G401.6 (cell line): Measurements from ENCODE around the gene HECW1.
"Not testable (repeated sequence)": the region's sequence is repeated elsewhere in the genome, so short reads cannot be mapped to it uniquely, and the experiment has no call there.

Source experiments
- FAIRE-seq: peaks from 2 replicates; lab custom pipeline; 2012; peaks lifted over from hg19 to GRCh38; lab: Jason Lieb, UNC

The HECW1 gene

GRCh38 chr7:43112459-43112940 is at the start of gene HECW1:
Gene HECW1 (plus strand): TSS chr7:43112647. CDS start chr7:43243906, 131,259 bp downstream.
- no peak for FAIRE-seq

DNA sequence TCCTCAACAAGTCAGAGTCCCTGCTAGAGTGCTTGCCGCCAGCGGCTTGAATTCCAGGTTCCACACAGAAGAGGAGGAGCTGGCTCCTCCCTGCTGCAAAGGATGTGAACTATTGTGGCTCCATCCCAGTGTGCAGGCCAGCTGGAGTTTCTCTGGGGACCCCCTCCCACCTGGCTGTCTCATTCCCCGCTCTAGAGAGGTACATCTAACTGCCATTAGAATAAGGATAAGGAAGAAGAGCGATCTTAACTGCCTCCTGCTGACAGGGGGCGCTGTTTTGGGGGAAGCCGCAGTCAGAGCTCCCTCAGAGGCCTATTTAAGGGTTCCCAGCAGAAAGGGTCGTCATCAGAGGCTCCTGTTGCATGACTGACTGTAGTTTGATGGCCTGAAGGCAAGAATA is 40.8 kb upstream of the HECW1 start:
- no peak for FAIRE-seq

DNA sequence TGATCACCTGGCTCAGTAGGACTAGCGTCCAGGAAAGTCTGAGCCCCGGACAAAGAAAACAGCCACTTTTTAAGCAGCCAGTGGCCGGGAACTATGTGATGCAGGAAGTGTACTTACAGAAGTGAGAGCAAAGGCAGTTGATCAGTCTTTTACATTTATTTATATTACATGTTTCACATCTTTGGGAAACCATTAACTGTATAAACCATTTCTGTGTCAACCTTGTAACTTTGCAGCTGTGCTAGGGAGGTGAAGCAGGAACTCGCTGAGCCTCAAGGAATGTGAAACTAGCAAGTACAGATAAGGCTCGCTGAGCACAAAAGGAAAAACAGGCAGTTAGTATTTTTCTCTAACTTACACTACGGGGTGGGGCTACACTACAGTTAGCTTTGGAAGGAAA is 39.9 kb upstream of the HECW1 start:
- FAIRE-seq: no peak

- FAIRE-seq: not testable (repeated sequence)
These were observed 38.6 kb upstream of the HECW1 start for GRCh38 chr7:43073811-43074210.

DNA sequence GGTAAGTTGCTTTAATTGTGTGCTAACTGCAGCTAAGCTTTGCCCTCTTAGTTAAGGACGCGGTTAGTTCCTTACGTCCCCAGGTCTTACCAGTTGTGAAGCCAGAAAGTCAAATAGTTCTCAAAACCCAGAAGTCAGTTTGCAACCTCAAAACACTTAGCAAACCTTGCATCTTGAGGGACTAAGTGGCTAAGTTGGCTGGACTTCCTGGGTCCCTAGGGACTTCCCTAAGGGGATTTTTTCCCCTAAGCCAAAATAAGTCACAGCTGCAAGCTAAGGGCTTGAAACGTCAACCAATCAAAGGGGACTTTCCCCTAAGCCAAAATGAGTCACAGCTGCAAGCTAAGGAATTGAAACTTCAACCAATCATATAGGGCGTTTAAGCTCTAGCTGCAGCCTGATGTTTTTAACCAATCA is 36.2 kb upstream of the HECW1 start:
- no peak for FAIRE-seq

- FAIRE-seq: no peak
These were observed 35.8 kb upstream of the HECW1 start for GRCh38 chr7:43076606-43077005.

DNA sequence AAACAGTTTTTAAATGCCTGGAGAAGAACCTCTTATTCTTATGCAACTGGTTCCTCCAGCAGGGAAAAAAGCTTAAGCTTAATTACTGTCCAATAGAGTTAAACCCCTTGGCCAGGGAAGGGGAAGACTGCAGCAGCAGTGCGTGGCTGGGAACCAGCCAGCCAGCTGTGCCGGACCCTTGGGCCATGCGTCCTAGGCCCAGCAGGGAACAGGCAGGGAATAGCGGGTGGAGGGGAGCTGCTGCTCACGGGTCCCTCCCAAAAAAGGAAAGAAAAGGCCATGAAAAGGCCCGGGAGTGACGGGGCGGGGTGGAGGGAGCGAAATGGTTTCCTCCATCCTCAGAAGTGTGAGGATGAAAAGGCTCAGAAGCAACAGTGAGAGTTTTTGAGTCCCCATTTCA is 35.2 kb upstream of the HECW1 start:
- no peak for FAIRE-seq

- FAIRE-seq: no peak
These were observed 34.6 kb upstream of the HECW1 start for GRCh38 chr7:43077732-43078391.

- FAIRE-seq: no peak
These were observed 33.7 kb upstream of the HECW1 start for GRCh38 chr7:43078794-43079193.

GRCh38 chr7:43081603-43082002 is 30.8 kb upstream of the HECW1 start:
- no peak for FAIRE-seq

DNA sequence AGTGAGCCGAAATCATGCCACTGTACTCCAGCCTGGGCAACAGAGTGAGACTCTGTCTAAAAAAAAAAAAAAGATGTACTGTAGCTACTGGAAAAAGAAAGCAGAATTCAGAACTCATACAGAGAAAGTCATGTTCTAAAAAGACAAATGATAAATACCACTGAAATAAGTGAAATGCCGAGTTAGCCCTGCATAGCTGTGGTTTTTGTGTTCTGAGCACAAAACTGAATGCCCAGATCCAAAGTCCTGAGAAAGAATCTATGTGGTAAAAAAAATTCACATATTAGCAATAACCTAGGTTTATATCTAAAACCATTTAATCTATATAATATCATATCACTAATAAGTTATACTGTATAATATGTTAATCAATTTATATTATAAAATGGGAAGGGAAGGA is 29.3 kb upstream of the HECW1 start:
- no peak for FAIRE-seq

GRCh38 chr7:43085017-43085416 is 27.4 kb upstream of the HECW1 start:
- FAIRE-seq: no peak

GRCh38 chr7:43085992-43086391 is 26.5 kb upstream of the HECW1 start:
- no peak for FAIRE-seq

DNA sequence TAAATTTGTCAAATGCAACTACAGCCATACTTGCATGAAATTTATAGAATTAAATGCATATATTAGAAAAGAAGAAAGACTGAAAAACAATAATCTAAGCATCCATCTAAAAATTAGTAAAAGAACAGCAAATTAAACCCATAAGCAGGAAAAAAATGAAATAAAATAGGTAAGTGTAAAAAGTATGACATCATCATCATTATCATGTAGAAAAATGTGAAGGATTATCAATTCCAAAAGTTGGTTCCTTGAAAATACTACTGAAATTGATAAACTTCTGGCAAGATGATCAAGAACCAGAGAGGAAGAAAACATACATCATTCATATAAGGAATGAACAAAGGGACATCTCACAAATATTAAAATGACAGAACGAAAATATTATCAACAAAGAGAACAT is 19.6 kb upstream of the HECW1 start:
- no peak for FAIRE-seq

GRCh38 chr7:43096875-43097274 is 15.6 kb upstream of the HECW1 start:
- FAIRE-seq: no peak

DNA sequence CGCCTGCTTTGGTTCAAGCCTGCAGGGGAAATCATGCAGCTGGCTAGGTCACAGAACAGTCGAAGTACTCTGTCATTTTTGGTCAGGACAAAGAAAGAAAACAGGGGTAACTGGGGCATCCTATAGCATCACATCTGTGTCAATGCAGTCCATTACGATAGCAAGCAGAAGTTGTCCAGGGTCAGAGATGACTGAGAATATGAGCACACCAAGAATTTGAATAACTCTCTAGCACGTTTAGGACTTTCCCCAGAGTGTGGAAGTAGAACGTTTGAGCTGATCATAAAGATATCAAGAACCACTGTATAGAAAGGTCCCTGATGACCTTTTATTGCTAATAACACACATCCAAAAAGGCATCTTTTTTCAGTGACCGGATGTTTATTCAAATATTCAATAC is 12.7 kb upstream of the HECW1 start:
- no peak for FAIRE-seq

DNA sequence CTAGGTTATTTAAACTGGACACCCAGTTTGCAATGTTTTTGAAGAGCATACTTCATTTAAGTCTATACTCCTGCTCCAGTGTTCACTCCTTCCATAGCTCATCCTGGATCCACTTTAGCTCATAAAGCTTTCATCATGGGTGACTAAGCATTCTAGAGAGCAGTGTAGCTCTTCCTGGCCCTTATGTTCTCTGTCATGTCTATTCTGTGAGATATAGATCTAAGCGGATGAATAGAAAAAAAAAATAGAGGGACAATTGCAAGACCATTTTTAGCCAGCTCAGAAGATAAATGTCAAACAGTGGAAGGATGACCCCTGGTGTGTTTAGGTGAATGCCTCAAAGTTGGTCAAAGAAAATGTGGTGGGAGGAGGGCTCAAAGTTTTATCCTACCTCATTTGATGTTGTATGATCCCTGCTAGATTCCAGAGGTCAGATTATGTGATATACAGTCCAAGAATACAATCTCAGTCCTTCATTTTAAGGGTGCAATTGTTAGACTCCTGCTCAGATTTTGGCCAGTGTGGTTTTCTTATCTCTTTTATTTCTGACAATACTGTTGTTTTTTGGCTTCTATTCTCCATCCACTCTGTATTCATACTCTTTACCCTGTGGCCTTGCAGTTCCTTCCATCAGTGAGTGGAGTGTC is 7.5 kb upstream of the HECW1 start:
- FAIRE-seq: no peak

DNA sequence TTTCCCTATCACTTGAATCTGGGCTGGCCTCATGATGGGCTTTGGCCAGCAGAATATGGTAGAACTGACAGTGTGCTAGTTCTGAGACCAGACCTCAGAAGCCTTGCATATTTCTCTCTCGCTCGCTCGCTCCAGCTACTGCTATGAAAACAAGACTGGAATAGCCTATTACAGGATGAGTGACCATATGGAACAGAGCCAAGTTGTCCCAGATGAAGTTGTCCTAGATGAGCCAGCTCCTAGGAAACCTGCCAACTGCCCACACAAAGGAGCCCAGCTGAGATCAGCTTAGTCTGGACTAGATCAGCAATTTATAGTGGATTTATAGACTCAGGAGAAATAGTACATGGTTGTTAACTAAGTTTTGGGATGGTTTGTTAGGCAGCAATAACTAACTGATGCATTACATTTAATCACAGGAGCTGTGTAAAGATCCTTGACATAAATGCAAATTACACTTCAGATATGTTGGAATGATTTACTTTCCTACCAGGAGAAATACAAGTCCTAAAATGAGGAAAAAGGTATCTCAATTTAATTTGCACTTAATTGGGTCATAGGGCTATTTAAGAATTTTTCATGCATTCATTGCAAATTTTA is 6.8 kb upstream of the HECW1 start:
- no peak for FAIRE-seq

GRCh38 chr7:43108255-43109011 is 4.0 kb upstream of the HECW1 start:
- no peak for FAIRE-seq

DNA sequence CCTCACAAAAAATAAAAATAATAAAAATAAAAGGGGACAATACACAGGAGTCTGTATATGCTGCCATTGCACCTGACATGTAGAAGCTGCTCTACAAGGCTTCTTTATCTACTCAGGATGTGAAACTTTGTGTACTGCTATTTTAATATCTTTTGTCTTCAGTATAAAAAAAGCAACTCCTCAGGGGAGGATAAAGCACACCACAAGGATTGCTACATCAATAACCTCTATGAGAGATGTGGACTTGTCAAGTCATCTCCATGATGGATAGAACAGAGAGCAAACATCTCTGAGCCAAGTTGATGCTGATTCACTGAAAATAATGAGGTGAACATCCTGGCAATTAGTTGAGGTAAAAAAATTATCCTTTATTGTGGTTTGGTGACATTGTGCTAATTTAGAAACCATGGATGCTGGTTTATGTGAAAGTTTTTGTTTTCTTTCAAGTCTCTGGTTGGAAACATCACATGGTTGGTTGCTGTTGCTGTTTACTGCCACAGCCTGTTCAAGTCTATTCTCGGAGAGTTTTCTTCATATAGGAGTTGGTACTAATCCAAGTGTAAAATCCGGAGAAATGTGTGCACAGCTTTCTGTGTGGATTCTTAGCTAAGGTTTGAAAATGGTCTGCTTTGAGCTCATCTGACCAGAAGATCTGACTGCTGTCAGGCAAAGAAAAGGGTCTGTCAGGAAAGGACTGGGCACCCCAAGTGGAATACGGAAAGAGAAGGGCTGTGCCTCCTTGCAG is 1.5 kb upstream of the HECW1 start:
- no peak for FAIRE-seq

DNA sequence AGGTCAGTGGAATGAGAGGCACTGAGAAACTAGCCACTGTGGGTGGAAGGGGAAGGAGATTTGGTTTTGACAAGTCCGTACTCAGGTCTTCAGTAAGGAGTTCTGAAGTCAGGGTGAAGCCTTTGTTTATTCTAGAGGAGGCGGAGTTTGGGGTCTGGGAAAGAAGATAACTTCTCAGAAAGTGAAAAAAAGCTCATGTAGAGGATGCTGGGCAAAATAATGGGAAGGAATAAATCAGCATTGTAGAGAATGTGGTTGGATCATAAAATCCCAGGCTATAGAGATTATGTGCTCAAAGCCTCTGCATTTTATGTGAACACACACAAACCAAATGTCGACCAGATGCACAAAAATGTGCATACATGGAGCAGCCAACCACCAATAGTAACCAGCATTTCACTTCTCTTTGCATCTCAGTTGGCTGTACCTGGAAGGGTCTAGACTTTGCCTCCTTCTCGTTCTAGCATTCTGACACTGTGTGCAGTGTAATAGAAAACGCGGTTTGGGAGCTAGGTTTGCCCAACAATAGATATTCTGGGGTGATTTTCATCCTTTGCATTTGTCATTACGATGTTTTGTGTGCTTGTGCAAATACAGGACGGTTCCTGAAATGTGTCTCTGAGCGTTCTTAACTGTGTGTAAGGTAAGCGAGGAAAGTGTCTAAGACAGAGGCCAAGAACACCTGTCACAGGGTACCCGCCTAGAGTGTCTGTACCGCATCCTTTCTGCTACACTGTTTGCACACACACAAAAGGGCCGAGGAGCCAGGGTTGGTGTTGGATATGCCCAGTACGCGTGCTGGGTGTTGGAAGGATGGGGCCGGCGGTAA is 603 bp upstream of the HECW1 start:
- no peak for FAIRE-seq
